Pancreas (tissue), 10 donors: ENCODE measurements around the gene SP3. TPM values are rescaled to one million over a fixed set of nuclear protein-coding genes. Genes with fewer than 3 reads are reported as not detected.

ENCODE experiments used
- ATAC-seq, 4 donors: fragments of 200-7000 bp; cut with Tn5 transposase; one replicate each; pipeline versions ENCODE4 v1.8.0 to v1.9.1; 2020; ENCODE audit warnings: mild to moderate bottlenecking in 4 of 4, moderate library complexity in 4 of 4
- DNase-seq, 6 donors: peaks; one replicate each; pipeline ENCODE4 v3.0.0-alpha.2; 2020
- FAIRE-seq: peaks from 2 replicates; lab custom pipeline; 2012; peaks lifted over from hg19 to GRCh38; lab: Jason Lieb, UNC
- H3K27ac ChIP-seq, 4 donors: fragments of 200-600 bp; sonication (generic); 1 replicate in 3 of 4; 2 replicates in 1 of 4; pipeline versions ENCODE4 v1.5.0 to v1.8.0; 2020
- H3K27me3 ChIP-seq, 4 donors: fragments of 200-600 bp; one replicate each; pipeline ENCODE4 v1.8.0; 2021
- H3K36me3 ChIP-seq, 3 donors: fragments of 200-600 bp; sonication (generic) in 1 of 3; one replicate each; pipeline versions ENCODE4 v1.5.0 to v1.8.0; 2020 to 2021
- H3K4me1 ChIP-seq, 3 donors: fragments of 200-600 bp; one replicate each; pipeline ENCODE4 v1.8.0; 2021
- H3K4me3 ChIP-seq, 4 donors: fragments of 200-600 bp; sonication (generic) in 2 of 4; one replicate each; pipeline versions ENCODE4 v1.5.0 to v1.8.0; 2020 to 2021
- H3K9me3 ChIP-seq, 4 donors: fragments of 200-600 bp; one replicate each; pipeline ENCODE4 v1.8.0; 2021
- CTCF ChIP-seq, 4 donors: fragments of 200-600 bp; sonication (generic) in 3 of 4; IDR thresholded peaks; one replicate each; pipeline versions ENCODE4 v1.5.0 to v1.8.0; 2021; ENCODE audit warnings: antibody characterized with exemption in 4 of 4
- WGBS, 2 donors: extraction: QIAGEN DNeasy Blood & Tissue Kit; methylation state at CpG; one replicate each; pipeline ENCODE4 v1.1.7; 2013; 5-methylcytosine and 5-hydroxymethylcytosine counted together
- intact Hi-C, 3 donors: fragments of 100-400 bp; cut with DNase I; formaldehyde crosslinking; loops; one replicate each; pipeline versions ENCODE4 v1.11.1 to v1.14.2; 2022
- polyA plus RNA-seq, 2 donors: library from polyadenylated mRNA; stranded (reverse); fragments of 200-250 nt; gene quantifications; one replicate each; pipeline ENCODE4 v1.2.3, GENCODE V29; 2013
- total RNA-seq, 6 donors: library from RNA; stranded (reverse); fragmentation: NEBNext Ultra II Directional in 4 of 6; extraction: Animal tissue kit (Norgen Biotek cat#: 25700) in 4 of 6; gene quantifications; one replicate each; pipeline versions ENCODE4 v1.2.1 to v1.2.4, GENCODE V29; 2021 to 2023
- donor health status: healthy with polysubstance abuse.
- donor health status: DM: no; HTN: no; CAD: no; lungs with moderate emphysema.
- donor health status: DM: no; HTN: no; CAD: no.
- donor health status: control.
- donor health status: control.
- donor health status: Bipolar disorder and iron deficiency.
- donor health status: DM: yes; HTN: yes; CAD: no.
- donor health status: DM: no; HTN: no; CAD: no.
- donor health status: DM: no; HTN: no; CAD: no.
- donor health status: DM: yes; HTN: yes; CAD: no.

SP3 gene
- total and polyA plus RNA-seq, 8 donors = 5.6 to 48.0 (median 27.6) TPM

DNA sequence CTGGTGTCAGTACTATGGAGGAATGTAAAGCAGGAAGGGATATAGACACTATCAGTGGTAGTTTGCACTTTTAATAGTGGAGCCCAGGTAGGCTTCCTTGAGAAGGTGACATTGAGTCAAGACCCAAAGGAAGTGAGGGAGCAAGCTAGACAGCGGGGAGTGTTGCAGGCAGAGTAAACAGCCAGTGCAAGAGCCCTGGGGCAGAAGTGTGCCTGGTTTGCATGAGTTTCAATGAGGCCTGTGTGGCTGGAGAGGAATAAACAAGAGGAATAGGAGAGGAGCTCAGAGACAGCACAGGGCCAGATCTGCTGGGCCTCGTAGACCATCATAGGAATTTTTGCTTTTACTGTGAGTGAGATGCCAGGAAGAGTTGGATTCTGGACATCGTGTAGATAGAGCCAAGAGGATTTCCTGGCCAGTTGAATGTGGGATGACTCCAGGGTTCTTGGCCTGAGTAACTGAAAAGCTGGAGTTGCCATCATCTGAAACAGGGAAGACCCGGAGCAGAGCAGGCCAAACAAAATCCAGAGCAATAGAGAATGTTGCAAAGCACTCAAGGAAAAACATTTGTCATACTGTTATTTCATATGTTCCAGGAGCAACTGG is 102.5 kb downstream of the SP3 start:
- no peak overlapping the region for H3K27ac ChIP-seq
- H3K4me3 ChIP-seq = no peak overlapping the region
- DNase-seq (no peak), FAIRE-seq (no peak), ATAC-seq (no peak)
- intact Hi-C loops = no loop called here
- H3K9me3 ChIP-seq = no peaks in the 10 kb centered on the region
- no peak for TF ChIP-seq CTCF (IDR thresholded peaks at IDR 0.05)
- 81 to 85% methylated on average over 4 of the region's 4 CpGs for WGBS, 2 donors
- H3K36me3 ChIP-seq = no peaks in the 10 kb centered on the region
- no peaks in the 10 kb centered on the region for H3K4me1 ChIP-seq
- no peaks in the 10 kb centered on the region for H3K27me3 ChIP-seq

GRCh38 chr2:173860566-173860965 is 104.6 kb downstream of the SP3 start:
- DNase-seq = no peak
- no peak for ATAC-seq
- Histone ChIP-seq H3K9me3 (no peaks in the 10 kb centered on the region), H3K4me3 (no peak overlapping the region), H3K27ac (no peak overlapping the region), H3K36me3 (no peaks in the 10 kb centered on the region), H3K4me1 (no peaks in the 10 kb centered on the region), H3K27me3 (no peaks in the 10 kb centered on the region)
- WGBS, 2 donors = 75 to 86% methylated on average over 6 of the region's 6 CpGs
- no peak for FAIRE-seq
- intact Hi-C loops = no loop called here
- TF ChIP-seq CTCF (IDR thresholded peaks at IDR 0.05) = no peak

- no peak for FAIRE-seq
- H3K27me3 ChIP-seq = no peaks in the 10 kb centered on the region
- no peaks in the 10 kb centered on the region for H3K36me3 ChIP-seq
- H3K9me3 ChIP-seq = no peaks in the 10 kb centered on the region
- no peak overlapping the region for H3K27ac ChIP-seq
- peak in 1 of 4 donors; percentile 17 for ATAC-seq
- no peak for DNase-seq
- TF ChIP-seq CTCF (IDR thresholded peaks at IDR 0.05) = no peak
- no peaks in the 10 kb centered on the region for H3K4me1 ChIP-seq
- H3K4me3 ChIP-seq = no peak overlapping the region
- intact Hi-C loops = no loop called here
- 45 to 49% methylated on average over 2 of the region's 2 CpGs for WGBS, 2 donors
Measured at GRCh38 chr2:173860082-173860481, 105.1 kb downstream of the SP3 start.

DNA sequence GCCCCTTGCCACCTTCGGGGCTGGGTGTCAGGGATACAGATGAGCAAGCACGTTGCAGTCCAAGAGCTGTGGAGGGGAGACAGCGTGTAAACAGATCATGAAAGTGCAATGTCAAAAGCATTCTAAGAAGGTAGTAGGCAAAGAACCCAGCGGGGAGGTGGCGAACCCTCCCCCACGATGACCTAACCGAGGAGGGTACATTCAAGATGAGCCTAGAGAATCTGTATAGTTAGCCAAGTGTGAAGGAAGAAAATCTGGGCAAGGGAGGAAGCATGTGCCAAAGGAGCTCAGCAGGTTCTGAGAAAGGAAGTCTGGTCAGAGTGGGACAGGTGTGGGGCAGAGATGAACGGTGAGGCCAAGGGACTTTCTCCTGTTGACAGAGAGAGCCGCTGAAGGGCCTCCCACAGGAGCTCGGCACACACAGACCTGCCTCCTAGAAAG is 106.9 kb downstream of the SP3 start:
- intact Hi-C loops = no loop called here
- no peak for TF ChIP-seq CTCF (IDR thresholded peaks at IDR 0.05)
- no peaks in the 10 kb centered on the region for H3K27me3 ChIP-seq
- no peaks in the 10 kb centered on the region for H3K36me3 ChIP-seq
- H3K4me3 ChIP-seq = no peak overlapping the region
- no peaks in the 10 kb centered on the region for H3K4me1 ChIP-seq
- H3K27ac ChIP-seq = no peak overlapping the region
- DNase-seq = no peak
- FAIRE-seq = no peak
- 54 to 55% methylated on average over 10 of the region's 10 CpGs for WGBS, 2 donors
- ATAC-seq = no peak
- H3K9me3 ChIP-seq = no peaks in the 10 kb centered on the region
